ENCODE measurements around the gene AGMO.

AGMO gene

GRCh38 chr7:15158141-15158810 lies 403.5 kb downstream of the AGMO start:
- H3K18ac ChIP-seq (ENCODE audit: low read length) = no peak overlapping the region
- no peak overlapping the region for H3K27ac ChIP-seq (ENCODE audit: low read depth, low read length)
- no peak overlapping the region for H4K5ac ChIP-seq (ENCODE audit: low read length)
- H3K9ac ChIP-seq (ENCODE audit: low read length) = no peak overlapping the region
- no peaks in the 10 kb centered on the region for H3K79me2 ChIP-seq (ENCODE audit: control insufficient read depth, insufficient read depth, low read length)
- H3K4me3 ChIP-seq (ENCODE audit: low read length) = no peak overlapping the region
- H3K36me3 ChIP-seq (ENCODE audit: control insufficient read depth, insufficient read depth, low read length) = no peaks in the 10 kb centered on the region
- H3K4ac ChIP-seq (ENCODE audit: low read depth, low read length) = no peak overlapping the region
- H3K4me2 ChIP-seq (ENCODE audit: low read length) = no peak overlapping the region
- no peak overlapping the region for H3K56ac ChIP-seq (ENCODE audit: low read length)
- no peak overlapping the region for H2BK120ac ChIP-seq (ENCODE audit: low read depth, low read length)
- no peak overlapping the region for H2AK5ac ChIP-seq (ENCODE audit: low read length)
- no peak overlapping the region for H2BK5ac ChIP-seq (ENCODE audit: low read length)
- H3K79me1 ChIP-seq (ENCODE audit: low read length) = no peaks in the 10 kb centered on the region
- H3K23ac ChIP-seq (ENCODE audit: low read length) = no peak overlapping the region
- H2BK15ac ChIP-seq (replicated peaks; ENCODE audit: low read depth) = no peak overlapping the region
- WGBS (ENCODE audit: extremely low coverage, insufficient coverage, low lambda C conversion rate) = no CpG with 5 or more reads among the region's 3 CpGs
- DNase-seq = no peak
- H4K8ac ChIP-seq (ENCODE audit: low read depth, low read length) = no peak overlapping the region
- H3K4me1 ChIP-seq (ENCODE audit: control insufficient read depth, low read depth, low read length) = no peaks in the 10 kb centered on the region
- H3K27me3 ChIP-seq (ENCODE audit: insufficient read depth, low read length, poor library complexity) = no peaks in the 10 kb centered on the region

Measured in mesendoderm (in vitro differentiated cells).